T-cell (primary cell): ENCODE measurements around the gene TRPM6. TPM values are rescaled to one million over a fixed set of nuclear protein-coding genes. Genes with fewer than 3 reads are reported as not detected.
A peak's percentile ranks its signal among the peaks of the same experiment; 100 is the strongest.

Experiments
- ATAC-seq, 4 experiments: fragments of 200-7000 bp in 3 of 4; fragments of 150-1000 bp in 1 of 4; cut with Tn5 transposase; replicated peaks in 1 of 4; 1 replicate in 3 of 4; 2 replicates in 1 of 4; pipeline ENCODE4 v1.10.0; 2021; ENCODE audit warnings: moderate library complexity in 3 of 4, mild to moderate bottlenecking in 2 of 4, moderate number of reproducible peaks in 1 of 4
- CTCF ChIA-PET, 2 donors: fragments of 300-600 bp; sonication (Branson Sonifier 250); formaldehyde crosslinking; loops; one replicate each; lab custom pipeline; 2022; ENCODE audit warnings: antibody characterized with exemption in 2 of 2; lab: Charles Lee
- POLR2A ChIA-PET, 2 donors: fragments of 300-600 bp; sonication (Branson Sonifier 250); formaldehyde crosslinking; loops; one replicate each; lab custom pipeline; 2022; ENCODE audit warnings: antibody characterized with exemption in 2 of 2; lab: Charles Lee
- DNase-seq, 35 experiments: peaks; one replicate each; pipeline versions ENCODE4 v3.0.0 to v3.0.0-alpha.2; 2013 to 2023
- H3K27ac ChIP-seq: one replicate; pipeline ENCODE4 v1.5.1; 2013; ENCODE audit warnings: low read length
- H3K27me3 ChIP-seq, 2 experiments: replicated peaks in 1 of 2; 1 replicate in 1 of 2; 2 replicates in 1 of 2; pipeline versions ENCODE4 v1.6.1 to v1.7.0; 2013; ENCODE audit warnings: low read length in 1 of 2, mixed read lengths in 1 of 2; ENCODE audit not compliant: control insufficient read depth in 2 of 2, insufficient read depth in 2 of 2; ENCODE audit errors: extremely low read depth in 1 of 2
- H3K36me3 ChIP-seq, 2 donors: 1 replicate in 1 of 2; 2 replicates in 1 of 2; pipeline versions ENCODE4 v1.6.1 to v1.7.0; 2013; ENCODE audit warnings: low read length in 1 of 2; ENCODE audit not compliant: control insufficient read depth in 2 of 2, insufficient read depth in 1 of 2; ENCODE audit errors: extremely low read depth in 1 of 2
- H3K4me1 ChIP-seq, 2 experiments: 1 replicate in 1 of 2; 2 replicates in 1 of 2; pipeline versions ENCODE4 v1.6.1 to v1.7.0; 2013; ENCODE audit warnings: low read length in 2 of 2, mixed read lengths in 1 of 2; ENCODE audit not compliant: insufficient read depth in 2 of 2, control insufficient read depth in 1 of 2; ENCODE audit errors: extremely low read depth in 1 of 2
- H3K4me3 ChIP-seq, 2 donors: 1 replicate in 1 of 2; 2 replicates in 1 of 2; pipeline versions ENCODE4 v1.5.1 to v1.7.0; 2013; ENCODE audit warnings: mild to moderate bottlenecking in 2 of 2, low read length in 1 of 2, moderate library complexity in 1 of 2; ENCODE audit not compliant: control insufficient read depth in 1 of 2; ENCODE audit errors: extremely low read depth in 1 of 2
- H3K9me3 ChIP-seq: 2 replicates; pipeline ENCODE4 v1.7.0; 2013
- H3K27ac Mint-ChIP-seq, 2 donors: one replicate each; pipeline ENCODE4 v1.8.0; 2020 to 2021; ENCODE audit warnings: mild to moderate bottlenecking in 2 of 2, mixed read lengths in 2 of 2
- H3K27me3 Mint-ChIP-seq, 2 donors: one replicate each; pipeline ENCODE4 v1.8.0; 2021 to 2022; ENCODE audit warnings: mixed read lengths in 2 of 2
- H3K36me3 Mint-ChIP-seq: one replicate; pipeline ENCODE4 v1.8.0; 2021; ENCODE audit warnings: mixed read lengths
- H3K4me1 Mint-ChIP-seq, 3 donors: one replicate each; pipeline ENCODE4 v1.8.0; 2020 to 2022; ENCODE audit warnings: mixed read lengths in 3 of 3, mild to moderate bottlenecking in 1 of 3
- H3K4me3 Mint-ChIP-seq, 3 donors: one replicate each; pipeline ENCODE4 v1.8.0; 2020 to 2022; ENCODE audit warnings: mild to moderate bottlenecking in 3 of 3, mixed read lengths in 3 of 3, moderate library complexity in 3 of 3
- H3K9me3 Mint-ChIP-seq, 3 donors: one replicate each; pipeline ENCODE4 v1.8.0; 2020 to 2022; ENCODE audit warnings: mixed read lengths in 3 of 3
- WGBS: methylation state at CpG from one replicate; pipeline ENCODE4 v1.1.5; 2013; ENCODE audit warnings: missing lambda C conversion rate; ENCODE audit not compliant: insufficient coverage; 5-methylcytosine and 5-hydroxymethylcytosine counted together
- total RNA-seq, 35 experiments: library from RNA in 6 of 35; stranded (reverse) in 6 of 35; fragments of 120-200 nt in 1 of 35; gene quantifications; one replicate each; pipeline versions ENCODE4 v1.2.1 to v1.2.4 and lab custom pipeline; 2013 to 2026

The TRPM6 gene
- total RNA-seq, 5 donors from 2014 or later (not counting 1 experiment from before 2014, with no cell fraction given) = not detected

- peaks cover 17 to 28% (median 17%) of the 10 kb centered on the region in 3 donors for H3K9me3 Mint-ChIP-seq
- H3K36me3 Mint-ChIP-seq = peaks cover 7% of the 10 kb centered on the region
- WGBS = no CpG with 5 or more reads among the region's 1 CpG
- ATAC-seq = no peak
- H3K4me1 ChIP-seq = no peaks in the 10 kb centered on the region
- no peak overlapping the region for H3K4me3 ChIP-seq
- no peaks in the 10 kb centered on the region for H3K36me3 ChIP-seq
- H3K4me3 Mint-ChIP-seq = no peak overlapping the region
- no peaks in the 10 kb centered on the region for H3K9me3 ChIP-seq
- H3K27ac Mint-ChIP-seq = no peak overlapping the region
- H3K27me3 Mint-ChIP-seq = peaks cover 15 to 21% of the 10 kb centered on the region in 2 donors
- H3K27ac ChIP-seq = no peak overlapping the region
- CTCF ChIA-PET = no interaction called here
- no peak for DNase-seq
- peaks cover 0 to 13% of the 10 kb centered on the region in 2 experiments for H3K27me3 ChIP-seq
- POLR2A ChIA-PET = no interaction called here
- H3K4me1 Mint-ChIP-seq = no peaks in the 10 kb centered on the region
Observed at GRCh38 chr9:74875656-74876055, 12.1 kb downstream of the TRPM6 start.

GRCh38 chr9:74874220-74874619 is 13.5 kb downstream of the TRPM6 start:
- ATAC-seq = no peak

GRCh38 chr9:74872619-74873233 is 15.0 kb downstream of the TRPM6 start:
- Histone ChIP-seq H3K36me3 (no peaks in the 10 kb centered on the region), H3K27ac (no peak overlapping the region), H3K9me3 (no peaks in the 10 kb centered on the region), H3K4me3 (no peak overlapping the region), H3K4me1 (no peaks in the 10 kb centered on the region), H3K27me3 (peaks cover 0 to 14% of the 10 kb centered on the region in 2 experiments)
- ATAC-seq (no peak), DNase-seq (no peak)
- H3K4me1 Mint-ChIP-seq = no peaks in the 10 kb centered on the region
- peaks cover 6 to 13% of the 10 kb centered on the region in 2 donors for H3K27me3 Mint-ChIP-seq
- peaks cover 0 to 5% (median 0%) of the 10 kb centered on the region in 3 donors for H3K9me3 Mint-ChIP-seq
- H3K27ac Mint-ChIP-seq = no peak overlapping the region
- WGBS = 92% methylated on average over 8 of the region's 9 CpGs
- no peak overlapping the region for H3K4me3 Mint-ChIP-seq
- H3K36me3 Mint-ChIP-seq = no peaks in the 10 kb centered on the region
- POLR2A ChIA-PET = no interaction called here
- CTCF ChIA-PET = no interaction called here

More at GRCh38 chr9:74874220-74874619, 13.5 kb downstream of the TRPM6 start:
- ChIA-PET CTCF (interaction anchor here in 1 of 2 donors (0.6 kb wide), 2 partner anchors 9 to 19 kb away, joined by 3 read pairs; no protein-coding TSS in a partner anchor), POLR2A (no interaction called here)
- H3K36me3 ChIP-seq = no peaks in the 10 kb centered on the region
- no peaks in the 10 kb centered on the region for H3K4me1 ChIP-seq
- no peak for DNase-seq
- no CpG with 5 or more reads among the region's 2 CpGs for WGBS
- Mint-ChIP-seq H3K36me3 (peaks cover 7% of the 10 kb centered on the region), H3K9me3 (peaks cover 7 to 14% (median 8%) of the 10 kb centered on the region in 3 donors), H3K27me3 (peaks cover 6 to 13% of the 10 kb centered on the region in 2 donors), H3K4me3 (no peak overlapping the region), H3K4me1 (no peaks in the 10 kb centered on the region), H3K27ac (no peak overlapping the region)
- no peaks in the 10 kb centered on the region for H3K9me3 ChIP-seq
- H3K27ac ChIP-seq = no peak overlapping the region
- H3K27me3 ChIP-seq = peaks cover 0 to 13% of the 10 kb centered on the region in 2 experiments
- H3K4me3 ChIP-seq = no peak overlapping the region

- ChIA-PET POLR2A (no interaction called here), CTCF (no interaction called here)
- no peak overlapping the region for H3K27ac ChIP-seq
- ATAC-seq (no peak), DNase-seq (no peak)
- no peaks in the 10 kb centered on the region for H3K36me3 Mint-ChIP-seq
- H3K9me3 Mint-ChIP-seq = no peaks in the 10 kb centered on the region
- H3K27me3 Mint-ChIP-seq = peaks cover 0 to 5% of the 10 kb centered on the region in 2 donors
- no peaks in the 10 kb centered on the region for H3K4me1 ChIP-seq
- H3K4me3 ChIP-seq = no peak overlapping the region
- H3K27me3 ChIP-seq = peaks cover 0 to 9% of the 10 kb centered on the region in 2 experiments
- H3K36me3 ChIP-seq = no peaks in the 10 kb centered on the region
- no peaks in the 10 kb centered on the region for H3K9me3 ChIP-seq
- no peak overlapping the region for H3K27ac Mint-ChIP-seq
- H3K4me3 Mint-ChIP-seq = no peak overlapping the region
- 100% methylated on average over 1 of the region's 4 CpGs for WGBS
- no peaks in the 10 kb centered on the region for H3K4me1 Mint-ChIP-seq
Observed at GRCh38 chr9:74867483-74867882, 20.2 kb downstream of the TRPM6 start.

GRCh38 chr9:74865177-74865576 is 22.5 kb downstream of the TRPM6 start:
- H3K4me3 ChIP-seq = no peak overlapping the region
- WGBS = no CpG with 5 or more reads among the region's 3 CpGs
- H3K27me3 ChIP-seq = peaks cover 0 to 3% of the 10 kb centered on the region in 2 experiments
- H3K4me3 Mint-ChIP-seq = no peak overlapping the region
- DNase-seq = no peak
- H3K4me1 ChIP-seq = no peaks in the 10 kb centered on the region
- no peaks in the 10 kb centered on the region for H3K9me3 Mint-ChIP-seq
- peaks cover 0 to 3% of the 10 kb centered on the region in 2 donors for H3K27me3 Mint-ChIP-seq
- no peaks in the 10 kb centered on the region for H3K9me3 ChIP-seq
- H3K4me1 Mint-ChIP-seq = peaks cover 1 to 6% (median 6%) of the 10 kb centered on the region in 3 donors
- no peaks in the 10 kb centered on the region for H3K36me3 ChIP-seq
- CTCF ChIA-PET = interaction anchor here in 1 of 2 donors (0.6 kb wide), 1 partner anchor 9 kb away, joined by 3 read pairs; no protein-coding TSS in a partner anchor
- ATAC-seq = no peak
- POLR2A ChIA-PET = no interaction called here
- H3K27ac Mint-ChIP-seq = no peak overlapping the region
- H3K36me3 Mint-ChIP-seq = no peaks in the 10 kb centered on the region
- no peak overlapping the region for H3K27ac ChIP-seq

- no peaks in the 10 kb centered on the region for H3K27me3 ChIP-seq
- no peak for ATAC-seq
- H3K27ac ChIP-seq = no peak overlapping the region
Observed at GRCh38 chr9:74861773-74862474, 25.8 kb downstream of the TRPM6 start.

More at GRCh38 chr9:74861773-74862474, 25.8 kb downstream of the TRPM6 start:
- Mint-ChIP-seq H3K36me3 (no peaks in the 10 kb centered on the region), H3K4me3 (no peak overlapping the region), H3K4me1 (peaks cover 1 to 6% (median 6%) of the 10 kb centered on the region in 3 donors), H3K27ac (peak overlapping the region in 1 of 2 donors; percentile 62), H3K27me3 (peaks cover 0 to 3% of the 10 kb centered on the region in 2 donors), H3K9me3 (no peaks in the 10 kb centered on the region)
- Histone ChIP-seq H3K36me3 (no peaks in the 10 kb centered on the region), H3K4me3 (no peak overlapping the region), H3K9me3 (no peaks in the 10 kb centered on the region), H3K4me1 (no peaks in the 10 kb centered on the region)
- CTCF ChIA-PET = no interaction called here
- DNase-seq = no peak
- POLR2A ChIA-PET = interaction anchor here in 1 of 2 donors (0.6 kb wide), 3 partner anchors 31 to 1095 kb away, joined by 4 to 8 read pairs (median 4); no protein-coding TSS in a partner anchor
- 73% methylated on average over 1 of the region's 6 CpGs for WGBS
